GM12878 (cell line): ENCODE measurements around the gene RNLS. TPM values are rescaled to one million over a fixed set of nuclear protein-coding genes. Genes with fewer than 3 reads are reported as not detected.

Experiments
- ATAC-seq: fragments of 200-7000 bp; cut with Tn5 transposase; 3 replicates; pipeline ENCODE4 v1.9.1; 2020; ENCODE audit warnings: mild to moderate bottlenecking, moderate library complexity
- BruUV-seq: library from RNA; stranded (reverse); fragments of 400-500 nt; replicated peaks from 2 replicates; lab custom pipeline; 2021; lab: Mats Ljungman, UMichigan
- CTCF ChIA-PET: fragments of 300-600 bp; sonication (Branson Sonifier 250); formaldehyde crosslinking; extraction: SDS; loops from one replicate; lab custom pipeline; 2021; ENCODE audit warnings: inconsistent platforms; lab: Yijun Ruan, JAX
- POLR2A ChIA-PET: fragments of 350-600 bp; formaldehyde crosslinking; extraction: SDS; loops from one replicate; lab custom pipeline; 2021; ENCODE audit warnings: inconsistent platforms; lab: Charles Lee
- RAD21 ChIA-PET: fragments of 300-600 bp; sonication (Branson Sonifier 250); formaldehyde crosslinking; loops from one replicate; lab custom pipeline; 2023; ENCODE audit warnings: antibody characterized with exemption; ENCODE audit not compliant: unreplicated experiment; lab: Charles Lee
- SMC1A ChIA-PET: fragments of 300-600 bp; sonication (Branson Sonifier 250); formaldehyde crosslinking; loops from one replicate; lab custom pipeline; 2023; ENCODE audit not compliant: unreplicated experiment, uncharacterized antibody; lab: Charles Lee
- DNase-seq: peaks from one replicate; pipeline ENCODE4 v3.0.0-alpha.2; 2011; ENCODE audit warnings: low read depth, low spot score
- FAIRE-seq: peaks from 3 replicates; lab custom pipeline; 2011; peaks lifted over from hg19 to GRCh38; lab: Jason Lieb, UNC
- H2AFZ ChIP-seq: 2 replicates; pipeline ENCODE4 v1.6.0; 2011; ENCODE audit warnings: low read depth, low read length, control low read depth; ENCODE audit not compliant: control insufficient read depth
- H3K27ac ChIP-seq: 2 replicates; pipeline ENCODE4 v1.5.1; 2011; ENCODE audit warnings: control low read depth; ENCODE audit not compliant: control insufficient read depth, insufficient read depth
- H3K27me3 ChIP-seq, 2 experiments: replicated peaks in 1 of 2; 2 replicates each; pipeline versions ENCODE4 v1.6.0 to v1.6.1; 2011; ENCODE audit warnings: low read length in 1 of 2; ENCODE audit not compliant: control insufficient read depth in 2 of 2, insufficient read depth in 2 of 2
- H3K36me3 ChIP-seq, 2 experiments: 2 replicates each; pipeline ENCODE4 v1.5.1; 2011; ENCODE audit warnings: low read length in 1 of 2; ENCODE audit not compliant: control insufficient read depth in 2 of 2, insufficient read depth in 2 of 2
- H3K4me1 ChIP-seq: 2 replicates; pipeline ENCODE4 v1.6.1; 2011; ENCODE audit warnings: mild to moderate bottlenecking, low read length, moderate library complexity, mixed read lengths; ENCODE audit not compliant: control insufficient read depth, insufficient read depth
- H3K4me2 ChIP-seq: 2 replicates; pipeline ENCODE4 v1.6.0; 2011; ENCODE audit warnings: control low read depth; ENCODE audit not compliant: control insufficient read depth, insufficient read depth
- H3K4me3 ChIP-seq: fragments of 200-600 bp; sonication (generic); 2 replicates; pipeline ENCODE4 v1.5.1; 2016
- H3K79me2 ChIP-seq: 2 replicates; pipeline ENCODE4 v1.6.0; 2011; ENCODE audit warnings: low read length; ENCODE audit not compliant: control insufficient read depth, insufficient read depth
- H3K9ac ChIP-seq: 2 replicates; pipeline ENCODE4 v1.8.0; 2011; ENCODE audit warnings: low read length, control low read depth, mixed read lengths; ENCODE audit not compliant: control insufficient read depth, insufficient read depth
- H3K9me3 ChIP-seq: replicated peaks from 3 replicates; pipeline ENCODE4 v1.5.1; 2011; ENCODE audit warnings: mild to moderate bottlenecking, low read length; ENCODE audit not compliant: control insufficient read depth, insufficient read depth
- H4K20me1 ChIP-seq: 2 replicates; pipeline ENCODE4 v1.6.0; 2011; ENCODE audit not compliant: control insufficient read depth, insufficient read depth
- ETV6 ChIP-seq, 2 experiments: fragments of 450-650 bp in 1 of 2; IDR thresholded peaks in 1 of 2; conservative IDR thresholded peaks in 1 of 2; 2 replicates each; pipeline ENCODE4 v1.6.1; 2014; ENCODE audit warnings: antibody characterized with exemption in 1 of 2, borderline replicate concordance in 1 of 2, low read depth in 1 of 2, mild to moderate bottlenecking in 1 of 2, moderate library complexity in 1 of 2
- MAX ChIP-seq: IDR thresholded peaks from 2 replicates; pipeline ENCODE4 v1.6.1; 2012; ENCODE audit warnings: low read depth, low read length, improper control_type of control experiment
- MEF2B ChIP-seq: fragments of 450-650 bp; IDR thresholded peaks from 2 replicates; pipeline ENCODE4 v1.6.1; 2018; ENCODE audit warnings: mild to moderate bottlenecking, moderate library complexity; ENCODE audit not compliant: partially characterized antibody, poor library complexity, severe bottlenecking
- NBN ChIP-seq: fragments of 450-650 bp; IDR thresholded peaks from 2 replicates; pipeline ENCODE4 v1.6.1; 2016
- NR2F1 ChIP-seq: fragments of 450-650 bp; conservative IDR thresholded peaks from 2 replicates; pipeline ENCODE4 v1.6.1; 2017; ENCODE audit warnings: mild to moderate bottlenecking
- PKNOX1 ChIP-seq: fragments of 450-650 bp; IDR thresholded peaks from 2 replicates; pipeline ENCODE4 v1.6.1; 2016; ENCODE audit warnings: mild to moderate bottlenecking
- ZZZ3 ChIP-seq: IDR thresholded peaks from 2 replicates; pipeline ENCODE4 v1.6.1; 2011; ENCODE audit warnings: low read depth; ENCODE audit not compliant: control insufficient read depth, insufficient read length
- WGBS: methylation state at CpG from one replicate; pipeline ENCODE4 v1.1.6; 2016; ENCODE audit warnings: low lambda C conversion rate; ENCODE audit not compliant: insufficient replicate concordance, insufficient coverage; ENCODE audit errors: missing lambda C conversion rate; 5-methylcytosine and 5-hydroxymethylcytosine counted together
- in situ Hi-C: fragments of 300-500 bp; cut with MboI; formaldehyde crosslinking; loops from 9 replicates; pipeline ENCODE4 v1.14.3; 2018; ENCODE audit warnings: mixed read lengths
- intact Hi-C: fragments of 100-400 bp; cut with micrococcal nuclease; formaldehyde crosslinking; loops from one replicate; pipeline ENCODE4 v1.14.2; 2022; ENCODE audit not compliant: unreplicated experiment
- polyA plus RNA-seq, 11 experiments: library from polyadenylated mRNA; depleted of rRNA in 4 of 11; unstranded in 6 of 11; stranded (reverse) in 5 of 11; fragments of >200 nt; fragmentation: Nextera tagmentation in 4 of 11; fragmentation: Illumina TruSeq in 1 of 11; extraction: Ambion mirVana in 4 of 11; extraction: Trizol in 1 of 11; gene quantifications; 1 replicate in 1 of 11; 2 replicates in 10 of 11; pipeline versions ENCODE4 v1.2.1 to v1.2.3, GENCODE V29; 2011 to 2016; ENCODE audit warnings: inconsistent platforms in 2 of 11, missing spikeins in 2 of 11, low read depth in 1 of 11
- total RNA-seq, 4 experiments: library from RNA; depleted of rRNA in 3 of 4; stranded (reverse); fragments of >200 nt in 3 of 4; fragmentation: Illumina TruSeq in 1 of 4; extraction: Trizol in 1 of 4; gene quantifications; 2 replicates each; pipeline versions ENCODE4 v1.2.1 to v1.2.3, GENCODE V29; 2013 to 2021

RNLS gene
- total and polyA plus RNA-seq, 10 of the 15 experiments (the other 5 are each of a cell fraction or from before 2014, with no cell fraction given), result 3.4 to 6.7 (median 4.6) TPM

- POLR2A ChIA-PET, result interaction anchor here (1.2 to 1.3 kb wide), 2 partner anchors 34 to 50 kb away, joined by 3 read pairs; no protein-coding TSS in a partner anchor
These were observed 252.9 kb downstream of the RNLS start for GRCh38 chr10:88330174-88330573.

More at GRCh38 chr10:88330174-88330573, 252.9 kb downstream of the RNLS start:
- H2AFZ ChIP-seq, result no peak overlapping the region
- H3K4me2 ChIP-seq, result no peak overlapping the region
- in situ Hi-C loops (no loop called here), intact Hi-C loops (no loop called here)
- ChIA-PET SMC1A (interaction anchor here (1.2 to 1.7 kb wide), 5 partner anchors 9 to 213 kb away, joined by 3 to 5 read pairs (median 4); no protein-coding TSS in a partner anchor), RAD21 (no interaction called here), CTCF (interaction anchor here (1.6 kb wide), 1 partner anchor 11 kb away, joined by 5 read pairs; no protein-coding TSS in a partner anchor)
- no peak overlapping the region for H3K9ac ChIP-seq
- TF ChIP-seq ETV6 (conservative IDR thresholded peaks at IDR 0.05 in 1 of 2, IDR thresholded peaks at IDR 0.05 in 1 of 2; ENCODE audit: borderline replicate concordance in 1 of 2, low read depth in 1 of 2) (no peak), MEF2B (no peak), NR2F1 (no peak), NBN (no peak), PKNOX1 (no peak), ZZZ3 (no peak), MAX (no peak)
- no peaks in the 10 kb centered on the region for H3K27me3 ChIP-seq
- ATAC-seq (no peak), FAIRE-seq (no peak), DNase-seq (no peak)
- no peaks in the 10 kb centered on the region for H3K36me3 ChIP-seq
- no peak overlapping the region for H3K27ac ChIP-seq
- no peaks in the 10 kb centered on the region for H3K9me3 ChIP-seq
- H3K79me2 ChIP-seq, result no peaks in the 10 kb centered on the region
- H3K4me3 ChIP-seq, result no peak overlapping the region
- WGBS, result 95% methylated on average over 1 of the region's 1 CpG
- no peaks in the 10 kb centered on the region; the same call in 1 of the 2 replicates for H3K4me1 ChIP-seq
- BruUV-seq, result no TSS peak
- no peaks in the 10 kb centered on the region for H4K20me1 ChIP-seq
